Gastrocnemius medialis (tissue), 4 donors: ENCODE data around the gene LIN52. TPM values are rescaled to one million over a fixed set of nuclear protein-coding genes. Genes with fewer than 3 reads are reported as not detected.

Experiments used
- ATAC-seq, 2 donors: fragments of 150-250 bp; one replicate each; pipeline ENCODE4 v1.9.1; 2016
- DNase-seq, 2 donors: peaks; one replicate each; pipeline ENCODE4 v3.0.0-alpha.2; 2019
- H3K27ac ChIP-seq, 4 donors: fragments of 200-600 bp; sonication (generic); 1 replicate in 1 of 4; 2 replicates in 3 of 4; pipeline ENCODE4 v1.5.1; 2016 to 2018; ENCODE audit warnings: mild to moderate bottlenecking in 2 of 4, moderate library complexity in 1 of 4
- H3K27me3 ChIP-seq, 3 donors: fragments of 200-600 bp; sonication (generic) in 2 of 3; 1 replicate in 1 of 3; 2 replicates in 2 of 3; pipeline versions ENCODE4 v1.5.1 to v1.6.0; 2016 to 2019; ENCODE audit warnings: mild to moderate bottlenecking in 1 of 3, moderate library complexity in 1 of 3
- H3K36me3 ChIP-seq, 2 donors: fragments of 200-600 bp; sonication (generic) in 1 of 2; one replicate each; pipeline ENCODE4 v1.5.1; 2017 to 2018
- H3K4me1 ChIP-seq, 2 donors: fragments of 200-600 bp; sonication (generic) in 1 of 2; one replicate each; pipeline ENCODE4 v1.5.1; 2016 to 2017; ENCODE audit warnings: mild to moderate bottlenecking in 2 of 2
- H3K4me3 ChIP-seq, 4 donors: fragments of 200-600 bp; sonication (generic) in 3 of 4; 1 replicate in 1 of 4; 2 replicates in 3 of 4; pipeline ENCODE4 v1.5.1; 2016 to 2019; ENCODE audit warnings: mild to moderate bottlenecking in 2 of 4
- H3K9me3 ChIP-seq, 3 donors: fragments of 200-600 bp; sonication (generic) in 2 of 3; 1 replicate in 1 of 3; 2 replicates in 2 of 3; pipeline ENCODE4 v1.5.1; 2016 to 2019
- POLR2A ChIP-seq, 2 donors: fragments of 450-650 bp; IDR thresholded peaks; one replicate each; pipeline ENCODE4 v1.6.1; 2017; ENCODE audit warnings: antibody characterized with exemption in 2 of 2, mild to moderate bottlenecking in 2 of 2, moderate library complexity in 2 of 2
- in situ Hi-C, 4 donors: fragments of 200-750 bp; cut with MboI; loops; one replicate each; pipeline versions ENCODE4 v1.15.0 to v1.8.0; 2017; ENCODE audit warnings: low sequenced_read_pairs in 4 of 4
- intact Hi-C: fragments of 100-400 bp; cut with DNase I; formaldehyde crosslinking; loops from one replicate; pipeline ENCODE4 v1.15.1; 2023; ENCODE audit warnings: low total_unique reads
- total RNA-seq, 4 donors: library from RNA; depleted of rRNA; stranded (reverse); fragments of >200 nt; gene quantifications; one replicate each; pipeline versions ENCODE4 v1.1.0 to v1.2.3, GENCODE V29; 2016
- TF ChIP-seq, protein P1 (sequence below), 5 experiments: fragments of 450-650 bp in 3 of 5; fragments of 200-600 bp in 2 of 5; sonication (generic) in 2 of 5; IDR thresholded peaks in 4 of 5; conservative IDR thresholded peaks in 1 of 5; 1 replicate in 4 of 5; 2 replicates in 1 of 5; pipeline ENCODE4 v1.5.1; 2016 to 2019; ENCODE audit warnings: antibody characterized with exemption in 5 of 5, mild to moderate bottlenecking in 3 of 5, moderate library complexity in 3 of 5

LIN52 gene
- total RNA-seq, 4 donors from 2014 or later: 3.4 to 5.6 (median 4.3) TPM

DNA sequence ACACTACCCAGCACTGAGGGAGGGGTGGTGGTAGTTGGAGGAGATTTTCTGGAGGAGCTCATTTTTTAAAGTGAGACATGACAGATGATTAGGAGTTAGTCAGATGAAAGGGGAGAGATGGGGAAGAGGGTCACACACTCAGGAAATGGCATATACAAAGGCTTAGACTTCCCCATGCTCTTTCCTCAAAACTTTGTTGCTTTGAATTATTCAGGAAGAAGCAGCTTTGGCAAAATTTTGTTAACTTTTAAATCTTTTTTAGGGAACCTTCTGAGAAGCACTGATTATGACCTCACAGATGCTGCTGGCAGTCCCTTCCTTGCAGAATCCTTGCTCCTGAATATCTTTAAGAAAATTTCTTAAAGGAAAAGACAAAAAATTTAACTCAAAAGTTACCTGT, 20.3 kb upstream of the LIN52 start:
- H3K36me3 ChIP-seq: peaks cover 0 to 76% of the 10 kb centered on the region in 2 donors
- no peaks in the 10 kb centered on the region for H3K27me3 ChIP-seq
- no peak overlapping the region for H3K4me3 ChIP-seq
- intact Hi-C loops (no loop called here), in situ Hi-C loops (no loop called here)
- ATAC-seq (no peak), DNase-seq (no peak)
- no peaks in the 10 kb centered on the region for H3K4me1 ChIP-seq
- no peaks in the 10 kb centered on the region for H3K9me3 ChIP-seq
- H3K27ac ChIP-seq: no peak overlapping the region
- TF ChIP-seq POLR2A (IDR thresholded peaks at IDR 0.05): no peak
- TF ChIP-seq, protein P1, sequence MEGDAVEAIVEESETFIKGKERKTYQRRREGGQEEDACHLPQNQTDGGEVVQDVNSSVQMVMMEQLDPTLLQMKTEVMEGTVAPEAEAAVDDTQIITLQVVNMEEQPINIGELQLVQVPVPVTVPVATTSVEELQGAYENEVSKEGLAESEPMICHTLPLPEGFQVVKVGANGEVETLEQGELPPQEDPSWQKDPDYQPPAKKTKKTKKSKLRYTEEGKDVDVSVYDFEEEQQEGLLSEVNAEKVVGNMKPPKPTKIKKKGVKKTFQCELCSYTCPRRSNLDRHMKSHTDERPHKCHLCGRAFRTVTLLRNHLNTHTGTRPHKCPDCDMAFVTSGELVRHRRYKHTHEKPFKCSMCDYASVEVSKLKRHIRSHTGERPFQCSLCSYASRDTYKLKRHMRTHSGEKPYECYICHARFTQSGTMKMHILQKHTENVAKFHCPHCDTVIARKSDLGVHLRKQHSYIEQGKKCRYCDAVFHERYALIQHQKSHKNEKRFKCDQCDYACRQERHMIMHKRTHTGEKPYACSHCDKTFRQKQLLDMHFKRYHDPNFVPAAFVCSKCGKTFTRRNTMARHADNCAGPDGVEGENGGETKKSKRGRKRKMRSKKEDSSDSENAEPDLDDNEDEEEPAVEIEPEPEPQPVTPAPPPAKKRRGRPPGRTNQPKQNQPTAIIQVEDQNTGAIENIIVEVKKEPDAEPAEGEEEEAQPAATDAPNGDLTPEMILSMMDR (IDR thresholded peaks at IDR 0.05 in 4 of 5, conservative IDR thresholded peaks at IDR 0.05 in 1 of 5): no peak

GRCh38 chr14:74064883-74065282, 19.9 kb upstream of the LIN52 start:
- Histone ChIP-seq H3K27me3 (no peaks in the 10 kb centered on the region), H3K4me1 (peaks cover 0 to under 1% of the 10 kb centered on the region in 2 donors), H3K27ac (no peak overlapping the region), H3K9me3 (no peaks in the 10 kb centered on the region), H3K4me3 (no peak overlapping the region), H3K36me3 (peaks cover 0 to 72% of the 10 kb centered on the region in 2 donors)
- intact Hi-C loops (no loop called here), in situ Hi-C loops (no loop called here)
- DNase-seq (no peak), ATAC-seq (no peak)
- TF ChIP-seq POLR2A (IDR thresholded peaks at IDR 0.05): no peak
- TF ChIP-seq, protein P1 (IDR thresholded peaks at IDR 0.05 in 4 of 5, conservative IDR thresholded peaks at IDR 0.05 in 1 of 5): no peak

GRCh38 chr14:74065746-74066575, 18.8 kb upstream of the LIN52 start:
- no peak for TF ChIP-seq POLR2A (IDR thresholded peaks at IDR 0.05)
- TF ChIP-seq, protein P1 (IDR thresholded peaks at IDR 0.05 in 4 of 5, conservative IDR thresholded peaks at IDR 0.05 in 1 of 5): no peak
- Histone ChIP-seq H3K9me3 (no peaks in the 10 kb centered on the region), H3K4me1 (peaks cover 0 to 7% of the 10 kb centered on the region in 2 donors), H3K4me3 (no peak overlapping the region), H3K36me3 (peaks cover 0 to 64% of the 10 kb centered on the region in 2 donors), H3K27ac (no peak overlapping the region), H3K27me3 (no peaks in the 10 kb centered on the region)
- intact Hi-C loops: no loop called here
- no peak for ATAC-seq
- no peak for DNase-seq
- in situ Hi-C loops: no loop called here

DNA sequence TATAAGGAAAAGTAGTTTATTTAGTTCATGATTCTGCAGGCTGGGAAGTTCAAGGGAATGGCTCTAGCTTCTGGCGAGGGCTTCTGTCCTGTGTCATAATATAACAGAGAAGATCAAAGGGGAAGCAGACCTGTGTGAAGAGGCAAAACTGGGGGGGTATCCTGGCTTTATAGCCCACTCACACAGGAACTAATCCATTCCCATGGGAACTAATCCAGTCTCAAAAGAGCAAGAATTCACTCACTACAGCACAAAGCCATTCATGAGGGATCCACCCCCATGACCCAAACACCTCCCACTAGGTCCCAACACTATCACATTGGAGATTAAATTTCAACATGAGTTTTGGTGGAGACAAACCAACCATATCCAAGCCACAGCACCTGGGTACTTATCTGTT, 7.4 kb upstream of the LIN52 start:
- no peak for DNase-seq
- H3K36me3 ChIP-seq: peaks cover 0 to 7% of the 10 kb centered on the region in 2 donors
- in situ Hi-C loops (no loop called here), intact Hi-C loops (no loop called here)
- TF ChIP-seq POLR2A (IDR thresholded peaks at IDR 0.05): no peak
- TF ChIP-seq, protein P1 (IDR thresholded peaks at IDR 0.05 in 4 of 5, conservative IDR thresholded peaks at IDR 0.05 in 1 of 5): no peak
- H3K9me3 ChIP-seq: no peaks in the 10 kb centered on the region
- H3K27ac ChIP-seq: no peak overlapping the region
- no peak for ATAC-seq
- H3K4me3 ChIP-seq: no peak overlapping the region
- H3K27me3 ChIP-seq: no peaks in the 10 kb centered on the region
- peaks cover 0 to 8% of the 10 kb centered on the region in 2 donors for H3K4me1 ChIP-seq
